HCT116 (cell line): ENCODE data around the gene PDK2. TPM values are rescaled to one million over a fixed set of nuclear protein-coding genes. Genes with fewer than 3 reads are reported as not detected.
A peak's percentile ranks its signal among the peaks of the same experiment; 100 is the strongest.

ENCODE experiments used
- ATAC-seq: fragments of 200-7000 bp; cut with Tn5 transposase; 2 replicates; pipeline ENCODE4 v1.9.1; 2020; ENCODE audit warnings: mild to moderate bottlenecking, moderate library complexity
- BruUV-seq: library from RNA; stranded (reverse); fragments of 400-500 nt; replicated peaks from 2 replicates; lab custom pipeline; 2021; lab: Mats Ljungman, UMichigan
- CTCF ChIA-PET: fragments of 300-600 bp; sonication (Branson Sonifier 250); formaldehyde crosslinking; loops from one replicate; lab custom pipeline; 2021; ENCODE audit warnings: antibody characterized with exemption; lab: Charles Lee
- POLR2A ChIA-PET: fragments of 300-600, 350-600 bp; sonication (Branson Sonifier 250); formaldehyde crosslinking; loops from one replicate; lab custom pipeline; 2021; ENCODE audit warnings: antibody characterized with exemption; lab: Charles Lee
- RAD21 ChIA-PET, 2 experiments: fragments of 300-600 bp; sonication (Branson Sonifier 250); formaldehyde crosslinking; loops; one replicate each; lab custom pipeline; 2023; ENCODE audit warnings: low total read pairs in 2 of 2; ENCODE audit not compliant: uncharacterized antibody in 2 of 2, unreplicated experiment in 2 of 2, low non-redundant PET in 1 of 2; lab: Charles Lee
- DNase-seq: peaks from one replicate; pipeline ENCODE4 v3.0.0-alpha.2; 2010; ENCODE audit warnings: low read depth, low spot score
- H2AFZ ChIP-seq: fragments of 200-600 bp; shearing (Covaris generic), sonication (generic); 2 replicates; pipeline ENCODE4 v1.6.1; 2017; ENCODE audit warnings: low read depth, mixed run types, mixed read lengths, antibody characterized with exemption, low read length; ENCODE audit not compliant: poor library complexity, severe bottlenecking
- H3K27ac ChIP-seq: 2 replicates; pipeline ENCODE4 v1.5.1; 2012; ENCODE audit warnings: low read depth, low read length
- H3K27me3 ChIP-seq: fragments of 200-600 bp; sonication (generic); 2 replicates; pipeline ENCODE4 v1.6.1; 2016; ENCODE audit warnings: mixed run types, low read length, mixed read lengths; ENCODE audit not compliant: insufficient read depth
- H3K36me3 ChIP-seq, 2 experiments: fragments of 200-500 bp in 1 of 2; fragments of 200-600 bp in 1 of 2; sonication (Bioruptor generic) in 1 of 2; sonication (generic) in 1 of 2; 2 replicates each; pipeline versions ENCODE4 v1.5.1 to v1.6.1; 2014 to 2016; ENCODE audit warnings: low read length in 2 of 2, inconsistent platforms in 1 of 2, mixed read lengths in 1 of 2, mixed run types in 1 of 2; ENCODE audit not compliant: insufficient read depth in 2 of 2, control insufficient read depth in 1 of 2
- H3K4me1 ChIP-seq, 2 experiments: fragments of 200-600 bp in 1 of 2; sonication (generic) in 1 of 2; 2 replicates each; pipeline versions ENCODE4 v1.5.1 to v1.6.1; 2012 to 2017; ENCODE audit warnings: low read length in 2 of 2, inconsistent platforms in 1 of 2, mild to moderate bottlenecking in 1 of 2, mixed read lengths in 1 of 2, mixed run types in 1 of 2, moderate library complexity in 1 of 2; ENCODE audit not compliant: insufficient read depth in 2 of 2, control insufficient read depth in 1 of 2
- H3K4me2 ChIP-seq: fragments of 200-600 bp; sonication (generic); 2 replicates; pipeline ENCODE4 v1.6.1; 2017; ENCODE audit warnings: mixed run types, low read length, mixed read lengths
- H3K4me3 ChIP-seq, 2 experiments: fragments of 200-600 bp in 1 of 2; sonication (generic) in 1 of 2; replicated peaks in 1 of 2; 2 replicates each; pipeline ENCODE4 v1.5.1; 2011 to 2016; ENCODE audit warnings: low read length in 2 of 2, control low read depth in 1 of 2, low read depth in 1 of 2, mild to moderate bottlenecking in 1 of 2, mixed read lengths in 1 of 2, mixed run types in 1 of 2
- H3K79me2 ChIP-seq: fragments of 200-600 bp; sonication (generic); 2 replicates; pipeline ENCODE4 v1.6.1; 2017; ENCODE audit warnings: mild to moderate bottlenecking, mixed run types, low read length, moderate library complexity, mixed read lengths; ENCODE audit not compliant: insufficient read depth
- H3K9ac ChIP-seq: fragments of 200-600 bp; sonication (generic); 2 replicates; pipeline ENCODE4 v1.6.1; 2016; ENCODE audit warnings: low read length, mixed read lengths
- H3K9me2 ChIP-seq: fragments of 200-600 bp; sonication (generic), shearing (Covaris generic); 2 replicates; pipeline ENCODE4 v1.6.1; 2017; ENCODE audit warnings: mixed run types, mild to moderate bottlenecking, moderate library complexity; ENCODE audit not compliant: insufficient read depth
- H3K9me3 ChIP-seq, 2 experiments: fragments of 200-500 bp in 1 of 2; fragments of 200-600 bp in 1 of 2; sonication (Bioruptor generic) in 1 of 2; sonication (generic) in 1 of 2; 2 replicates each; pipeline ENCODE4 v1.6.1; 2014 to 2017; ENCODE audit warnings: low read length in 2 of 2, mixed read lengths in 2 of 2, inconsistent platforms in 1 of 2, low read depth in 1 of 2, mild to moderate bottlenecking in 1 of 2, mixed run types in 1 of 2, moderate library complexity in 1 of 2; ENCODE audit not compliant: control insufficient read depth in 1 of 2, insufficient read depth in 1 of 2
- H4K20me1 ChIP-seq: fragments of 200-600 bp; sonication (generic), shearing (Covaris generic); 2 replicates; pipeline ENCODE4 v1.6.1; 2017; ENCODE audit warnings: mixed run types, mild to moderate bottlenecking, moderate library complexity; ENCODE audit not compliant: insufficient read depth
- ATF3 ChIP-seq: IDR thresholded peaks from 2 replicates; pipeline ENCODE4 v1.6.1; 2012
- CBX3 ChIP-seq: IDR thresholded peaks from 2 replicates; pipeline ENCODE4 v1.6.1; 2012; ENCODE audit warnings: low read depth
- CEBPB ChIP-seq: IDR thresholded peaks from 2 replicates; pipeline ENCODE4 v1.6.1; 2012; ENCODE audit warnings: low read depth
- CTCF ChIP-seq, 3 experiments: fragments of 200-600 bp in 1 of 3; sonication (generic) in 1 of 3; IDR thresholded peaks in 2 of 3; conservative IDR thresholded peaks in 1 of 3; 2 replicates each; pipeline ENCODE4 v1.5.1; 2012 to 2017; ENCODE audit warnings: low read depth in 2 of 3, low read length in 2 of 3, antibody characterized with exemption in 1 of 3, borderline replicate concordance in 1 of 3, control low read depth in 1 of 3, mild to moderate bottlenecking in 1 of 3, mixed read lengths in 1 of 3, mixed run types in 1 of 3, moderate library complexity in 1 of 3; ENCODE audit not compliant: insufficient read depth in 1 of 3
- EGR1 ChIP-seq: IDR thresholded peaks from 2 replicates; pipeline ENCODE4 v1.6.1; 2012; ENCODE audit warnings: low read depth
- ELF1 ChIP-seq: IDR thresholded peaks from 2 replicates; pipeline ENCODE4 v1.6.1; 2012; ENCODE audit warnings: low read depth, borderline replicate concordance
- EZH2 ChIP-seq: fragments of 200-600 bp; sonication (generic); IDR thresholded peaks from 2 replicates; pipeline ENCODE4 v1.6.1; 2017; ENCODE audit warnings: antibody characterized with exemption, mixed run types
- EZH2phosphoT487 ChIP-seq: fragments of 200-600 bp; IDR thresholded peaks from 2 replicates; pipeline ENCODE4 v1.6.1; 2018; ENCODE audit warnings: antibody characterized with exemption, borderline replicate concordance
- JUND ChIP-seq: IDR thresholded peaks from 2 replicates; pipeline ENCODE4 v1.6.1; 2012
- POLR2A ChIP-seq: IDR thresholded peaks from 2 replicates; pipeline ENCODE4 v1.7.0; 2011; ENCODE audit warnings: borderline replicate concordance; ENCODE audit not compliant: insufficient read depth, insufficient read length; ENCODE audit errors: extremely low read depth
- TCF7L2 ChIP-seq: IDR thresholded peaks from 2 replicates; pipeline ENCODE4 v1.7.0; 2011; ENCODE audit warnings: borderline replicate concordance, inconsistent platforms; ENCODE audit not compliant: insufficient read depth, insufficient read length; ENCODE audit errors: extremely low read depth
- YY1 ChIP-seq: IDR thresholded peaks from 2 replicates; pipeline ENCODE4 v1.6.1; 2011; ENCODE audit warnings: low read length, low read depth, moderate library complexity, mild to moderate bottlenecking; ENCODE audit not compliant: insufficient replicate concordance; ENCODE audit errors: extremely low read depth
- ZFX ChIP-seq: fragments of 450-650 bp; IDR thresholded peaks from 2 replicates; pipeline ENCODE4 v1.6.1; 2017
- ZNF274 ChIP-seq: fragments of 200-500 bp; sonication (Bioruptor generic); IDR thresholded peaks from 2 replicates; pipeline ENCODE4 v1.6.1; 2014; ENCODE audit warnings: mild to moderate bottlenecking, low read depth, low read length, inconsistent platforms
- intact Hi-C: fragments of 100-400 bp; cut with micrococcal nuclease; formaldehyde crosslinking; loops from 2 replicates; pipeline ENCODE4 v1.10.0; 2022
- total RNA-seq: library from RNA; stranded (reverse); gene quantifications from one replicate; pipeline ENCODE4 v1.2.1, GENCODE V29; 2021; ENCODE audit not compliant: unreplicated experiment

The PDK2 gene
- total RNA-seq, 1 experiment from 2014 or later, result 39.1 TPM

GRCh38 chr17:50051606-50052005, 43.5 kb upstream of the PDK2 start:
- Histone ChIP-seq H3K9me3 (no peaks in the 10 kb centered on the region), H3K9me2 (no peaks in the 10 kb centered on the region), H3K4me1 (peaks cover 77 to 89% of the 10 kb centered on the region in 2 experiments)
- ATAC-seq, result no peak
- CTCF ChIA-PET, result interaction anchor here (1.1 to 1.4 kb wide), 3 partner anchors 13 to 36 kb away, joined by 3 to 4 read pairs (median 3); no protein-coding TSS in a partner anchor
- TF ChIP-seq ATF3 (no peak), JUND (no peak), EZH2 (no peak), POLR2A (no peak)
- TF ChIP-seq, all 23 proteins: peak for 0
- no peaks in the 10 kb centered on the region for H3K36me3 ChIP-seq
- no TSS peak for BruUV-seq
- no peaks in the 10 kb centered on the region for H4K20me1 ChIP-seq
- H3K9ac ChIP-seq, result peak overlapping the region; percentile 82
- POLR2A ChIA-PET, result interaction anchor here (0.8 to 6.8 kb wide), 5 partner anchors 10 to 36 kb away, joined by 3 to 99 read pairs (median 4); no protein-coding TSS in a partner anchor
- H3K27me3 ChIP-seq, result no peaks in the 10 kb centered on the region
- no peak for DNase-seq
- peak overlapping the region; percentile 87 for H3K4me2 ChIP-seq
- H3K27ac ChIP-seq, result peak overlapping the region; percentile 93
- RAD21 ChIA-PET, result no interaction called here
- H3K79me2 ChIP-seq, result peaks cover 8% of the 10 kb centered on the region
- no peak overlapping the region for H2AFZ ChIP-seq
- intact Hi-C loops, result no loop called here
- H3K4me3 ChIP-seq, result peak overlapping the region in 1 of 2 experiments; percentile 30; a peak in 3 of 4 replicates

GRCh38 chr17:50052241-50052796, 42.8 kb upstream of the PDK2 start:
- Histone ChIP-seq H3K4me2 (peak overlapping the region; percentile 87), H3K9me2 (no peaks in the 10 kb centered on the region), H3K9me3 (no peaks in the 10 kb centered on the region), H3K4me1 (peaks cover 76 to 86% of the 10 kb centered on the region in 2 experiments), H3K27ac (peak overlapping the region; percentile 93), H3K27me3 (no peaks in the 10 kb centered on the region), H2AFZ (no peak overlapping the region), H3K79me2 (peaks cover 15% of the 10 kb centered on the region), H3K36me3 (no peaks in the 10 kb centered on the region; a peak in 1 of 4 replicates), H4K20me1 (no peaks in the 10 kb centered on the region), H3K9ac (peak overlapping the region; percentile 82), H3K4me3 (no peak overlapping the region; a peak in 1 of 4 replicates)
- no TSS peak for BruUV-seq
- CTCF ChIA-PET, result interaction anchor here (1.1 to 2.5 kb wide), 5 partner anchors 12 to 35 kb away, joined by 3 to 7 read pairs (median 3); no protein-coding TSS in a partner anchor
- POLR2A ChIA-PET, result interaction anchor here (0.8 to 6.8 kb wide), 6 partner anchors 9 to 35 kb away, joined by 3 to 99 read pairs (median 4); no protein-coding TSS in a partner anchor
- ATAC-seq, result no peak
- RAD21 ChIA-PET, result no interaction called here
- no peak for DNase-seq
- intact Hi-C loops, result no loop called here
- no peak for TF ChIP-seq CBX3
- no peak for TF ChIP-seq EZH2
- TF ChIP-seq ZNF274, result no peak
- no peak for TF ChIP-seq EGR1
- TF ChIP-seq JUND, result no peak
- TF ChIP-seq YY1, result no peak
- TF ChIP-seq ELF1, result no peak
- no peak for TF ChIP-seq POLR2A
- no peak for TF ChIP-seq TCF7L2
- no peak for TF ChIP-seq CEBPB
- no peak for TF ChIP-seq EZH2phosphoT487
- TF ChIP-seq CTCF (IDR thresholded peaks at IDR 0.05 in 2 of 3, conservative IDR thresholded peaks at IDR 0.05 in 1 of 3; ENCODE audit: borderline replicate concordance in 1 of 3, insufficient read depth in 1 of 3, low read depth in 2 of 3, low read length in 2 of 3), result no peak
- TF ChIP-seq ZFX, result no peak
